Activated CD8-positive, alpha-beta memory T cell treated with anti-CD3 and anti-CD28 coated beads, Interleukin-2, amount 50 U/mL, for 1 hour (primary cell): Measurements from ENCODE around the gene OR4D1.

Source experiments
- DNase-seq: peaks from one replicate; pipeline ENCODE4 v3.0.0-alpha.2; 2020; ENCODE audit errors: extremely low read depth

The OR4D1 gene

GRCh38 chr17:58153671-58154070 is 5.5 kb downstream of the OR4D1 start:
- DNase-seq, result no peak

GRCh38 chr17:58156839-58157803 is 8.9 kb downstream of the OR4D1 start:
- DNase-seq, result peak; percentile 3

- DNase-seq, result no peak
Measured at GRCh38 chr17:58158181-58158580, 10.0 kb downstream of the OR4D1 start.

- no peak for DNase-seq
Measured at GRCh38 chr17:58161566-58161965, 13.4 kb downstream of the OR4D1 start.

GRCh38 chr17:58165981-58166380 is 17.8 kb downstream of the OR4D1 start:
- DNase-seq, result no peak

GRCh38 chr17:58166682-58167081 is 18.5 kb downstream of the OR4D1 start, which contains the start of gene OR4D2:
OR4D2 (plus strand) TSS chr17:58166982; CDS start chr17:58169656, 2,674 bp downstream.
- DNase-seq, result no peak

GRCh38 chr17:58170622-58171021 is 22.4 kb downstream of the OR4D1 start:
- DNase-seq, result no peak

- DNase-seq, result peak; percentile 13
Measured at GRCh38 chr17:58172369-58173071, 24.3 kb downstream of the OR4D1 start.

GRCh38 chr17:58174871-58175270 is 26.7 kb downstream of the OR4D1 start:
- no peak for DNase-seq

- no peak for DNase-seq
Measured at GRCh38 chr17:58176200-58176599, 28.0 kb downstream of the OR4D1 start.

- DNase-seq, result no peak
Measured at GRCh38 chr17:58181796-58182195, 33.6 kb downstream of the OR4D1 start.

- no peak for DNase-seq
Measured at GRCh38 chr17:58183514-58183913, 35.3 kb downstream of the OR4D1 start.

GRCh38 chr17:58184308-58184985 is 36.3 kb downstream of the OR4D1 start:
- DNase-seq, result no peak

- no peak for DNase-seq
Measured at GRCh38 chr17:58184986-58185761, 37.0 kb downstream of the OR4D1 start.

- DNase-seq, result no peak
Measured at GRCh38 chr17:58186591-58186990, 38.4 kb downstream of the OR4D1 start.

GRCh38 chr17:58187063-58187462 is 38.9 kb downstream of the OR4D1 start:
- no peak for DNase-seq

GRCh38 chr17:58187675-58188074 is 39.5 kb downstream of the OR4D1 start:
- DNase-seq, result no peak

GRCh38 chr17:58189436-58190146 is 41.4 kb downstream of the OR4D1 start:
- DNase-seq, result no peak

GRCh38 chr17:58191241-58191896 is 43.2 kb downstream of the OR4D1 start:
- no peak for DNase-seq

GRCh38 chr17:58192612-58193011 is 44.4 kb downstream of the OR4D1 start, which contains the start of gene EPX:
EPX (plus strand) TSS chr17:58192726; CDS start chr17:58192847, 121 bp downstream.
- no peak for DNase-seq
